C4-2B (cell line): ENCODE data around the gene MAK.
"Not testable (repeated sequence)": the region's sequence is repeated elsewhere in the genome, so short reads cannot be mapped to it uniquely, and the experiment has no call there.

Source experiments
- H3K27ac ChIP-seq: fragments of 450-650 bp; 2 replicates; pipeline ENCODE4 v1.5.1; 2017
- CTCF ChIP-seq: fragments of 450-650 bp; conservative IDR thresholded peaks from 2 replicates; pipeline ENCODE4 v1.5.1; 2017; ENCODE audit warnings: mild to moderate bottlenecking
- ZFX ChIP-seq: fragments of 450-650 bp; IDR thresholded peaks from 2 replicates; pipeline ENCODE4 v1.6.1; 2017

Gene MAK

GRCh38 chr6:10837995-10838793 is at the start of gene MAK:
Gene MAK (minus strand): TSS chr6:10838539. CDS start chr6:10830648, 7,891 bp downstream.
- TF ChIP-seq ZFX (no peak), CTCF (no peak)
- peak within 1 kb of the TSS; percentile 58 for H3K27ac ChIP-seq

GRCh38 chr6:10886691-10887502 is 48.6 kb upstream of the MAK start, which contains the start of gene SYCP2L:
Gene SYCP2L (plus strand): TSS chr6:10887052. CDS start chr6:10887127, 75 bp downstream.
- TF ChIP-seq CTCF (no peak), ZFX (no peak)
- H3K27ac ChIP-seq, result no peak within 1 kb of the TSS

GRCh38 chr6:10886365-10886690 is 48.0 kb upstream of the MAK start:
- not testable (repeated sequence) for H3K27ac ChIP-seq

- no peak overlapping the region for H3K27ac ChIP-seq
These were observed 46.1 kb upstream of the MAK start for GRCh38 chr6:10884245-10884972.

GRCh38 chr6:10883312-10884244 is 45.2 kb upstream of the MAK start:
- TF ChIP-seq ZFX, result no peak
- TF ChIP-seq CTCF, result no peak
- H3K27ac ChIP-seq, result no peak overlapping the region

More at GRCh38 chr6:10884245-10884972, 46.1 kb upstream of the MAK start:
- TF ChIP-seq ZFX, result no peak
- no peak for TF ChIP-seq CTCF

GRCh38 chr6:10882657-10883171 is 44.4 kb upstream of the MAK start:
- TF ChIP-seq CTCF (no peak), ZFX (no peak)
- no peak overlapping the region for H3K27ac ChIP-seq

- not testable (repeated sequence) for H3K27ac ChIP-seq
These were observed 43.9 kb upstream of the MAK start for GRCh38 chr6:10882253-10882630.
